KMS-11 (cell line): Measurements from ENCODE around the gene BOD1.

Source experiments
- H2AFZ ChIP-seq: fragments of 200-600 bp; sonication (generic); 2 replicates; pipeline ENCODE4 v1.6.1; 2016; ENCODE audit warnings: antibody characterized with exemption, mixed run types, low read depth
- H3K27ac ChIP-seq: fragments of 200-600 bp; sonication (generic); 2 replicates; pipeline ENCODE4 v1.6.1; 2016; ENCODE audit warnings: mild to moderate bottlenecking, mixed run types
- H3K27me3 ChIP-seq: fragments of 200-600 bp; sonication (generic); 2 replicates; pipeline ENCODE4 v1.6.1; 2017; ENCODE audit warnings: mild to moderate bottlenecking, low read depth, mixed run types, moderate library complexity; ENCODE audit not compliant: insufficient read depth
- H3K36me3 ChIP-seq: fragments of 200-600 bp; sonication (generic); 2 replicates; pipeline ENCODE4 v1.6.1; 2017; ENCODE audit warnings: mild to moderate bottlenecking, mixed run types; ENCODE audit not compliant: insufficient read depth
- H3K4me1 ChIP-seq: fragments of 200-600 bp; sonication (generic); 2 replicates; pipeline ENCODE4 v1.6.1; 2016; ENCODE audit warnings: mild to moderate bottlenecking, low read depth, mixed run types; ENCODE audit not compliant: poor library complexity, severe bottlenecking
- H3K4me2 ChIP-seq: fragments of 200-600 bp; sonication (generic); 2 replicates; pipeline ENCODE4 v1.7.0; 2016; ENCODE audit warnings: mild to moderate bottlenecking, mixed run types
- H3K4me3 ChIP-seq: fragments of 200-600 bp; sonication (generic); IDR thresholded peaks from 2 replicates; pipeline ENCODE4 v1.6.1; 2017; ENCODE audit warnings: low read depth, low read length, mixed read lengths; ENCODE audit not compliant: insufficient read depth
- H3K79me2 ChIP-seq: fragments of 200-600 bp; sonication (generic); 2 replicates; pipeline ENCODE4 v1.6.1; 2016; ENCODE audit warnings: low read depth, mixed run types; ENCODE audit not compliant: insufficient read depth
- H3K9ac ChIP-seq: fragments of 200-600 bp; sonication (generic); 2 replicates; pipeline ENCODE4 v1.6.1; 2016; ENCODE audit warnings: mild to moderate bottlenecking, mixed run types
- H4K20me1 ChIP-seq: fragments of 200-600 bp; sonication (generic); 2 replicates; pipeline ENCODE4 v1.6.1; 2016; ENCODE audit warnings: mild to moderate bottlenecking, mixed run types; ENCODE audit not compliant: insufficient read depth
- TF ChIP-seq, protein P1 (sequence below): fragments of 200-600 bp; sonication (generic); conservative IDR thresholded peaks from 2 replicates; pipeline ENCODE4 v1.6.1; 2017; ENCODE audit warnings: low read depth, mild to moderate bottlenecking, antibody characterized with exemption, low read length, moderate library complexity, mixed read lengths

Gene BOD1

DNA sequence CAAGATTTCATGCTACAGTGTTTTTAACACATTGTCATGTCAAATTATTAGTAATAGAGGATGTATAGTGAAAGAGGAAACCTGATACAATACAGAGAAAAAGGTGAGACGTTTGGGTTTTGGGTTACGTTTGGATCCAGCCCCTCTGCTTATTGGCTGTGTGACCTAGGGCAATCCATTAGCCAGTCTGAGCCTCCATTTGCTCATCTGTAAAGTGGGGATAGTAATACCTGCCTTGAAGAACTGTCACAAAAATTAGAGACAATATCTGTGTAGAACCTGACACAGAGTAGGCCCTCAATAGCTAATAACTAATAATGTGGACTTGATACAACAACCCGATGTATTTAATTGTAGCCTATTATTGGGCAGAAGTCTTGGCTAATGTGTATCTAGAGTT is 4.3 kb upstream of the BOD1 start:
- no peaks in the 10 kb centered on the region for H3K36me3 ChIP-seq
- H3K27me3 ChIP-seq = no peaks in the 10 kb centered on the region
- no peak overlapping the region for H3K27ac ChIP-seq
- no peak overlapping the region for H3K9ac ChIP-seq
- no peak overlapping the region for H3K4me3 ChIP-seq
- H4K20me1 ChIP-seq = no peaks in the 10 kb centered on the region
- H3K4me2 ChIP-seq = no peak overlapping the region
- H3K79me2 ChIP-seq = no peaks in the 10 kb centered on the region
- TF ChIP-seq, protein P1, sequence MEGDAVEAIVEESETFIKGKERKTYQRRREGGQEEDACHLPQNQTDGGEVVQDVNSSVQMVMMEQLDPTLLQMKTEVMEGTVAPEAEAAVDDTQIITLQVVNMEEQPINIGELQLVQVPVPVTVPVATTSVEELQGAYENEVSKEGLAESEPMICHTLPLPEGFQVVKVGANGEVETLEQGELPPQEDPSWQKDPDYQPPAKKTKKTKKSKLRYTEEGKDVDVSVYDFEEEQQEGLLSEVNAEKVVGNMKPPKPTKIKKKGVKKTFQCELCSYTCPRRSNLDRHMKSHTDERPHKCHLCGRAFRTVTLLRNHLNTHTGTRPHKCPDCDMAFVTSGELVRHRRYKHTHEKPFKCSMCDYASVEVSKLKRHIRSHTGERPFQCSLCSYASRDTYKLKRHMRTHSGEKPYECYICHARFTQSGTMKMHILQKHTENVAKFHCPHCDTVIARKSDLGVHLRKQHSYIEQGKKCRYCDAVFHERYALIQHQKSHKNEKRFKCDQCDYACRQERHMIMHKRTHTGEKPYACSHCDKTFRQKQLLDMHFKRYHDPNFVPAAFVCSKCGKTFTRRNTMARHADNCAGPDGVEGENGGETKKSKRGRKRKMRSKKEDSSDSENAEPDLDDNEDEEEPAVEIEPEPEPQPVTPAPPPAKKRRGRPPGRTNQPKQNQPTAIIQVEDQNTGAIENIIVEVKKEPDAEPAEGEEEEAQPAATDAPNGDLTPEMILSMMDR = no peak
- H2AFZ ChIP-seq = no peak overlapping the region
- peaks cover 18% of the 10 kb centered on the region for H3K4me1 ChIP-seq

DNA sequence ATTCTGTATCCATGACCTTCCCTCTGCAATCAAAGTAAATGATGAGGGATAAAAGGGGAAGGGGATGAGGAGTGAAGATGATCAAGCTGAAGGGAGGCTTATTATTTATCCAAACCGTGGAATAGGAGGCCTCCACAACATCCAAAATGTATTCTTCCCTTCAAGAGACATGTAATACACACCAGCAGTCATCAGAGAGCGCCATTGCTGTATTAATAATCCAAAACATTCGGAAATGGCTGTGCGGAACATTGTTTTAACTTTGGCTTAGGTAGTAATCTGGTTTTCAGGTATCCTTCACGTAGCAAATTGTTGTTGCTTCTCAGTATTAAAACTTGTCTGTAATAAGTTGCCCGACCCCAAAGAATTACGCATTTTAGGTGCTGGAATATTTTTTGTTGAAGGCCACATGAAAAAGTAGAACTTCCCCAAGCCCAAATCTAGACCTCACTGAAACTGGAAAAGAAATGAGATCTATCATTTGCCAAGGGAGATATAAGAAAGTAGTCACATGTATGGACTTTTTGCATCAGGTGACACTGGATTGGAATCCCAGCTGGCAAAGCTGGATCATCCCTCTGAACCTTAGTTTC is 2.6 kb upstream of the BOD1 start:
- Histone ChIP-seq H3K36me3 (no peaks in the 10 kb centered on the region), H3K4me3 (no peak overlapping the region), H3K79me2 (peaks cover 18% of the 10 kb centered on the region), H2AFZ (peak overlapping the region; percentile 18; the same call in 1 of the 2 replicates), H3K9ac (no peak overlapping the region), H3K27me3 (no peaks in the 10 kb centered on the region), H4K20me1 (no peaks in the 10 kb centered on the region), H3K27ac (no peak overlapping the region), H3K4me2 (no peak overlapping the region), H3K4me1 (peaks cover 19% of the 10 kb centered on the region)
- TF ChIP-seq, protein P1 = peak; percentile 70

DNA sequence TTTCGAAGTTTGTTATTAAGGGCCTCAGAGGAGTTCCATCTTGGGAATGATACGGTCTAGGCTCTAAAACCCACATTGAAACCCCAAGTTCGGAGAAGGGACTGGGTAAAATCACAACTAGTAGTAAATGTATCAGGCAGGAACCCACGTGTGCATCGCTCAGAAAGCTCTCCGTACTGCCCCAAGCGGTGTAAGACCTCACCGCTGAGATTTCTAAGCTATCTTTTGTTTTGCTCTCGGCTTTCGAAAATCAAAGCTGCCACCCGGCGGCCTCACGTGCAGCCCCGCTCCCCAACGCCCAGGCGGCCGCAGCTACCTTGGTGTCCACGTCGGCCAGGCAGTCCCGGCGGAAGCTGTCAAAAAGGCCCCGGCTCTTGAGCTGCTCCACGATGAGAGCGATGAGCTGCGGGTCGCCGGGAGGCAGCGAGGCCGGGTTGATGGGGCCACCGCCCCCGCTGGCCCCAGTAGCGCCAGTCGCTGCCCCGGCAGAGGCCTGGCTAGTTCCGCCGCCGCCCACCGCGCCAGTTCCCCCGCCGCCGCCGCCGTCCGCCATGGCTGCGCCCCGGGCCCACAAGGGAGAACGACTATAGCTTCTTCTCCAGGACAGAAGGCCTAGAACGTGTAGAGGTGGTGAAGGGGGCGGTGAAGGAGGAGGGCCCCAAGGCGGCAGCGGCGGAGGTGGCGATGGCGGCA is 420 bp downstream of the BOD1 start:
- TF ChIP-seq, protein P1 = peak; percentile 49
- Histone ChIP-seq H3K27ac (peak overlapping the region; percentile 87), H2AFZ (peak overlapping the region; percentile 41), H3K4me1 (peaks cover 23% of the 10 kb centered on the region), H3K4me2 (peak overlapping the region; percentile 49), H3K79me2 (peaks cover 46% of the 10 kb centered on the region), H3K4me3 (no peak overlapping the region), H3K27me3 (no peaks in the 10 kb centered on the region), H3K36me3 (0 out of 2 replicates have a peak, but pooled peaks cover 5% of the 10 kb centered on the region), H3K9ac (peak overlapping the region; percentile 94), H4K20me1 (no peaks in the 10 kb centered on the region)

DNA sequence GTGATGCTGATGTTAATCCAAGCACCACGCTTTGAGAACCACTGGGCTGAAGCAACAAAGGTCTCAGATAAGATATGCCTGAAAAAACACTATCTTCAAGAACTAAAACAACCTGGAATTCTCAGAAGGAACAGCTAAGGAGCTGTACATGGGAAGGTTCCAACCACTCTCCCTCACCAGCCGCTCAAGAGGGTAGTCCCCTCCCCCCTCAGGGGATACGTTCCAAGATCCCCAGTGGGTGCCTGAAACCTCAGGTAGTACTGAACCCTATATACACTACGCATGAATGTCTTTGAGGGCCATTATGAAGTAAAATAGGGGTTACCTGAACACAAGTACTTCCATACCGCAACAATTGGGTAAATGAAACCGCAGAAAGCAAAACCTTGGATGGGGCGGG is 1.9 kb downstream of the BOD1 start:
- 0 out of 2 replicates have a peak, but pooled peaks cover 5% of the 10 kb centered on the region for H3K36me3 ChIP-seq
- peaks cover 23% of the 10 kb centered on the region for H3K4me1 ChIP-seq
- TF ChIP-seq, protein P1 = no peak
- peaks cover 47% of the 10 kb centered on the region for H3K79me2 ChIP-seq
- no peak overlapping the region for H2AFZ ChIP-seq
- no peak overlapping the region for H3K4me3 ChIP-seq
- no peaks in the 10 kb centered on the region for H3K27me3 ChIP-seq
- H3K9ac ChIP-seq = no peak overlapping the region
- no peak overlapping the region for H3K4me2 ChIP-seq
- H4K20me1 ChIP-seq = no peaks in the 10 kb centered on the region
- H3K27ac ChIP-seq = no peak overlapping the region
